KG1 (cell line): ENCODE results near the gene HCN4.
"Not testable (repeated sequence)": the region's sequence is repeated elsewhere in the genome, so short reads cannot be mapped to it uniquely, and the experiment has no call there.

Source experiments
- DNase-seq: peaks from one replicate; lab custom pipeline; 2025; lab: John Stamatoyannopoulos, UW

The HCN4 gene

DNA sequence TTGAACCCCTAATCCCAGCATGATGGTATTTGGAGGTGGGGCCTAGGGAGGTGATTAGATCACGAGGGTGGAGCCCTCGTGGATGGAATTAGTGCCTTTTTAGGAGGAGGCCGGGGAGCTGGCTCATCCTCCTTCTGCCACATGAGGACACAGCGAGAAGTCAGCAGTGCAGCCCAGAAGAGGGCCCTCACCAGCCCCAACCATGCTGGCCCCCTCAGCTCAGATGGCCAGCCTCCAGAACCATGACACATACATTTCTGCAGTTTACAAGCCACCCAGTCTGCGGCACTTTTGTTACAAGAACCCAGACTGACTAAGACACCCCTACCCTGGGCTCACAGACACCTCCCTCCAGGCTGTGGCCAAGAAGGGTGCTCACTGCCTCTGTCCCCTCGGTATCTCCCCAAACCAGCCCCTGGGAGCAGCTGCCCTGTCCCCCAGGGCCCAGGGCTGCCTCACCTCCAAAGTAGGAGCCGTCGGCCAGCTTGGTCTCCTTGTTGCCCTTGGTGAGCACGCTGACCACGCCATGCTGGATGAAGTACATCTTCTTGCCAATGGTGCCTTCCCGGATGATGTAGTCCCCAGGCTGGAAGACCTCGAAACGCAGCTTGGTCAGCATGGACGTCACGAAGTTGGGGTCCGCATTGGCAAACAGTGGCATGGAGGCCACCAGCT, 44.1 kb downstream of the HCN4 start:
- no peak for DNase-seq

DNA sequence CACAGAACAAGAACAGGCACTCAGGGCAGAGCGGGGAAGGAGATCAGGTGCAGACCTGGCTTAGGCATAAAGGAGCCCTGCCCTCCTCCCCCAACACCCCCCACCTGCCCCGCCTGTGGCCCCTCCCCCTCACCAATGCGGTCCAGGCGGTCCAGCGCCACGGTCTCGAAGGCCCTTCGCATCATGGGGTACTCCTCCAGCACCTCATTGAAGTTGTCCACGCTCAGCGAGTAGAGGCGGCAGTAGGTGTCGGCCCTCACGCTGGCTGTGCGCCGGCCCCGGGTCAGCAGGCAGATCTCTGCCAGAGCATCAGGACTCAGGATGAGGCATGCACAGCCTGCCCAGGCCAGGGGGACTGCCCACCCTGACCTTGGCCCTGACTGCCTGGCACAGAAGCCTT, 44.8 kb downstream of the HCN4 start:
- no peak for DNase-seq

DNA sequence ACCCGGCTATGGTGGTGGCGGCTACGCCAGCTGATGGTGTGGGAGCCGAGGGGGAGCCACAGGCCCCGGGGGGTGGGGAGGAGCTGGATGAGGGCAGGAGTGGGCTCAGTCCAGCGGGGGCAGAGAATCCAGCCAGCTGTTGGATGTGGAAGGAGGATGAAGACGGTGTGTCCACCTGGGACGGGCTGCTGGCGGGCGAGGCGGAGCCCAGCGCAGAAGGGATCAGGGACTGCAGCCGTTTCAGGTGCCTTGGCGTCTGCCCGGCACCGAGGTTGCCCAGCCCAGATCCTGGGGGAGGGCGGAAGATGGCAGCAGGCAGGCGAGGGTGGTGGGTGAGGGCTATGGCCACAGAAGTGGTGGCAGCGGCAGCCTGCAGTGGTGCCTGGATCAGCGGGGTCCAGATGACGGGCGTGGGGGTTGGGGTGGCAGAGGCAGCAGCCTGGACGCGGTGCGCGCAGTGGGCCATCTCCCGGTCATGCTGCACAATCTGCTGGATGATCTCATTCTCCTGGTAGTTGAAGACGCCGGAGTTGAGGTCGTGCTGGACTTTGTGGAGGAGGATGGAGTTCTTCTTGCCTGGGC, 45.3 kb downstream of the HCN4 start:
- DNase-seq = no peak

DNA sequence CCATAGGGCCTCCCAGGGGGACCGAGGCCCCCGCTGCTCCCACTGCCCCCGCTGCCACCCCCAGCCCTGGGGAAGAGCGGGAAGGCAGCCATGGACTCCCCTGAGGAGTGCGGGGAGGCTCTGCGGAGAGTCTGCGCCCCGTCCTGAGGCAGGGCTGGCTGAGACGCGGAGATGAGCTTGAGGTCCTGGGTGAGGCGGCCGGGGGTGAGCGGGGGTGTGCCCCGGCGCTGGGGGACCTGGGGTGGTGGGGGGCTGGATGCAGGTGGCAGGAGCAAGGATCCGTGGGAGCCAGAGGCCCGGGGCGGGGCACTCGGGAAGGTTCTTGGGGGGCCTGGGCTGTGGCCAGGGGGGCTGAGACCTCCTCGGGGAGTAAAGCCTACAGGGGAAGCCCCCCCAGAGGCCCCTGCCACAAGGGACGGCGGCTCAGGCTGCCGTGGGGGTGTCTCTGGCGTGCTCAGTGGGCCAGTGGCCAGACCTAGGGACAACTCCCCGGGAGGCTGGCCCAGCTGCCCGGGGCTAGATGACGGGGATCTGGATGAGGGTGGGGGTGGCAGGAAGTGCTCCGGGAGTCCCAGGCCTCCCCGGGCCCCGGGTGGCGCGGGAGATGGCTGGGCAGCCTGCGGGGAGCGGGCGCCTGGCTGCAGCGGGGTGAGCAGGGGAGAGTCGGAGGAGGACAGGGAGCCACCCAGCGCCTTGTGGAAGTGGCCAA, 45.9 kb downstream of the HCN4 start:
- DNase-seq = no peak

DNA sequence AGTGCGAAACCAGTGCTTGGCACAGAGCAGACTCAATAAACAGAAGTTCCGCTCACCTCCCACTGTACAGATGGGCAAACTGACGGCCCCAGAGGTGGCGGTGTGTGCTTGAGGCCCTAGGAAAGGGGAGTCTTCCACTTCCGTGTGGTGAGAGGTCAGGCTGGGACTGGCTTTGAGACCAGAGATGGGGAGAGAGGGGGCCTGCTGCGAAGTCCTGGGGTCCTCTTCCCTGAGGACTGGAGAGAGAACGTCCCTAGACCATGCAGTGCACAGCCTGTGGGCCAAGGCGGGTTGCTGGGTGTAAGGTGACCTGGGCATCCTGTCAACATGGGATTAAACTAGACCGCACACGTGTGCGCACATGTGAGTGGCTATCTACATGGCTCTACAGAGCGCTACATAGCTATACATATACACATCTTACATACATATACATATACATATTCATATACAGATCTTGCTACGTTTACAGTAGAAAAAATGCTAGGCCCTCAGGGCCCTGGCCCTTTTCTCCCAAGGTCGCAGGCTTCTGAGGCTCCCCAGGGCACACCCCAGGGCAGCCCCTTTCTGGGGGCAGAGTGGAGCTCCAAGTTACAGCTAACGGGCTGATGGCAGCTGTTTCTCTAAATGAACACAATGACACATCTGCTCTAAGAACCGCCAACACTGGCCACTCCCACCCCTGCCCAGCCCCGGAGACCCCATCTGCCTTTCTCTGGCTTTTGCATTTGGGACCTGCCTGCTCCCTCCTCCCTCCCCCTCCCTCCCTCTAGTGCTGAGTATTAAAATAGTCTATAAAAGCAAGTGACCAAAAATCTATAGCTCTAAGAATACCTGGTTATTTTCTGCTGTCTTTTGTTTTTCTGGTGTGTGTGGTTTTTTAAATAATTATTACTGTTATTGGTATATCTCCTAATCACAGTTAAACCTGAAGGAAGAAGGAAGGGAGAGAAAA, 47.0 kb downstream of the HCN4 start:
- DNase-seq = no peak

DNA sequence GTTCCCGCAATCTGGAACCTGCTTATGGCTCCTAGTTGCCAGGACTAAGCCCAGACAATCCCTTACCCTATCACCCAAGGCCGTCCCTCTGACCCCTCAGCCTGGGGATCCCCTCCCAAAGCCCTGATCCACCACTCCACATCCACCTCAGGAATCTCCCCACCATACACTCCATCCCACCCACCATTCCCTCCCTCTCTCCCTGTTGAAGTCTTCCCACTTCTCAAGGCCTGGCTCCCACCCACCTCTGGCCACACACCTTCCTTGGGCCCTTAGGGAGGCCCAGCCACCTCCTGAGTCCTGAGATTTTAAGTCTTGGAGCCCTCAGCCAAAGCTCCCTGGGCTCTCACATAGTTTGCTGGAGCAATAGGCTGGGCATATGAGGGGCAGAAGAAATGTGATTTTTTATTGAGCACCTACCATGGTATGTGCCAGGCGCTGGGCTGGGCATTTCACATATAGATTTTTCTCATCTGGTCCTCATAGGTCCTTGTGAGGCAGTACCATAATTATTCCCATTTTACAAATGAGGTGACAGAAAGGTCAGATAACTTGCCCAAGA, 48.1 kb downstream of the HCN4 start:
- DNase-seq = no peak

DNA sequence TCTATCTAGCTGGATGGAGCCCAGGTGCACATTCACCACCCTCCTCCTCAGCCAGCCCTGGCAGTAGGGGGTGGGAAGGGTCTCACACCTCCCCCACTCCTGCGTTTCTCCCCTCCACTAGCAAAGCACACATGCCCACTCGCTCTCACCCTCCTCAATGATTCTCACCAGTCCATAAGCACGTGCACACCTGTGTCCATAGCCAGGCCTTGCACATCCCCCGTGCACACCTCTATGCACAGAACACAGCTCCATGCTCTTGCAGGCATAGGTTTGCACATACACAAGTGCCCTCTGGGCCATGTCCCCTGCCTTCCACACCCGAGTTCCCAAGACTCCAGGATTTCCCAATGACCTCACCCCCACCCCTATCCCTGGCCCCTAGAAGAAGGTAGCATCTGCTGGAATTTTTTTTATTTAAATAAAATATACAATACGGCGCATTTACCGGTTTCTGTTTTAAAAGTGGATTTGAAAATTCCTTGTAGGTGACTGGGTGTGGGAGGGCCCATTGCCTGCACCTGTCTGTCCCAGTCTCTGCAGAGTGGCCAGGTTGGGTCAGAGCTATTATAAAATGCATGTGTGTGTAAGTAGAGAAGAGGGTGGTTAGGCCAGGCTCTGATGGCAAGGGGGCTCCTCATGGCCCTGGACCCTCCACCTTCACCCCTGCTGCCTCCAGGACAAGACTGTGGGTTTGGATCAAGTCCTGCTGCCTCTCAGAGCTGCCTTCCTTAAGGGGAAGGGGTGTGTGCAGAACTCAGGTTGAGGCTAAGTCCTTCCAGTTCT, 49.1 kb downstream of the HCN4 start:
- no peak for DNase-seq

DNA sequence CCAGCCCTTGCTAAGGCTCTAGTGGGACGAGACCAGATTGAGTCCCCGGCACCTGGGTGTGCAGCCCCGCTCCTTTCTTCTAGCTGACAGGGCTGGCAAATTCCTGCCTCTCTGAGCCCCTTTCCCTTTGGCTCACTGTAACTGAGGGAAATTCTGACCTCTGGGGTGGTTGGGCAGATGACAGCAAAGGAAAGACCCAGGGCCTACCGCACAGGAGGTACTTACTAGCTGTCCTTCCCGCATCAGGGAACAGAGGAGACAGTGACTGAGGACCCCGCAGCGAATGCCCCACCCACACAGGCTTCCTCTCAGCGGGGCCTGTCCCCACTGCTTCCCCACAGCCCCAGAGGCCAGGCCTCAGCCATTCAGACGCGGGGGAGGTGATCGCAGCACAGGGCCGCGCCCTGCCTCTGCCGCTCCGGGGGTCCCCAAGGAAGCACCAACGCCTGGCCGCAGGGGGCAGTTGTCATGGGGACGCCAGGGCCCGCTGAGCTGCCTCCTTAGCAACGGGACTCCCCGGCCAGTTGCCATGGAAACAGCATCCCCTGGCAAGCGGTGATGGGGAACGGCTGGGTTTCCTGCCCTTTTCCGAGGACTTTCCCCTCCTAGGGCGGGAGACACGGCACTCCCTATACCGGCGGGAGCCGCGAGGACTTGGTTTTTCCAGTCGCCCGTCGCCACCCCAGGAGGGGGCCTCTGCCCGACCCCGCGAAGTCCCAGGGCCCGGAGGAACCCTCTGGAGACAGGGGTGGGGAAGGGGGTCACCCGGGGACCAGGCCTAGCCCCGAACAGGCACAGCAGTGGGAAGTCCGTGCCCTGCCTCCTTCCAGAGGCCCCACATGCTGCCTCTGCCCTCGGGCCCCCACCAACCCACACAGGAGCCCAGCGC, 50.1 kb downstream of the HCN4 start:
- DNase-seq = no peak

DNA sequence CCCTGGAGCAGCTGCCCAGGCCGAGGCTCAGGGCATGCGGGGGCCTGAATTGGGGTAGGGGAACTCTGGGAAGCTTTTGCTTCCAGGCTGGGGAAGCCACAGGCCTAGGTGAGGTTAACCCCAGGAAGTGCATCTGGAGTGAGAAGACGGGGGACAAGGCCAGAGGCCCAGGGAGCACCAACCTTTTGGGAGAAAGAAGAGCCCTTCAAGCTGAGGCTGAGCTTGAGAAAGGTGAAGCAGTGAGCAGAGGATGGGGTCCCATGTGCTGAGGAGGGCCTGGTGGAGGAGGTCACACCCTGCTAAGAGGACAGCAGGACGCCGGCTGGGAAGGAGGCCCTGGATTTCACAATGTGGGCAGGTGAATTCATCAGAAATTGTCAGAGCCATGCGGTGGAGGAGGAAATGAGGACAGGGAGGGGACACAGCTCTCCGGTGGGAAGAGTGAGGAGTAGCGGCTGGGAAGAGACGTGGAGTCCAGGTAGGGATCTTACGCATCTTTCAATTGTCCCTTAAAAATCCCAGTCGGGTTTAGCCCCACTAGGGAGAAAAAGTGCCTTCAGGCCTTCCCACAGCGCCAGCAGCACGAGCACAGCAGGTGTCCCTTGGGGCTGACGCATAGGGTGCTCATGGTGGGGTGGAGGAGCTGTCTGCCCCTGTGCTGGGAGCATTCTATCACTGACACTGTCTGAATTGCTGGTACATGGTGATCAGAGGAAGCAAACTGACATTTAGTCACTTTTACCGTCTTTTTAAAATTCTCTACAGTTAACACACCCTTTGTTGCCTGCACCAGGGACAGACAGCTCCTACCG, 50.9 kb downstream of the HCN4 start:
- DNase-seq = no peak

DNA sequence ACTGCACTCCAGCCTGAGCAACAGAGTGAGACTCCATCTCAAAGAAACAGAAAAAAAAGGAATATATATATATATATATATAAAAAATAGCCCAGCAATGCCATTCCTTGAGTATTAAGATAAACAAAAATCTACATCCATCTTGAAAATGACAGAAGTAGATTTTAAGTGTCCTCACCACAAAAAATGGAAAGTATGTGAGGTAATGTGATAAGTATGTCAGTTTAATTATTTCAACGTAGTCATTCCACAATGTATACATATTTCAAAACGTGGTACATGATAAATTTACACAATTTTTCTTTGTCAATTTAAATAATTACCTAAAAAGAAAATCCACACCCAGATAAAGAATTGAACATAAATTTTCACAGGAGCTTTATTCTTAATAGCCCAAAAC, 54.9 kb downstream of the HCN4 start:
- DNase-seq = no peak

DNA sequence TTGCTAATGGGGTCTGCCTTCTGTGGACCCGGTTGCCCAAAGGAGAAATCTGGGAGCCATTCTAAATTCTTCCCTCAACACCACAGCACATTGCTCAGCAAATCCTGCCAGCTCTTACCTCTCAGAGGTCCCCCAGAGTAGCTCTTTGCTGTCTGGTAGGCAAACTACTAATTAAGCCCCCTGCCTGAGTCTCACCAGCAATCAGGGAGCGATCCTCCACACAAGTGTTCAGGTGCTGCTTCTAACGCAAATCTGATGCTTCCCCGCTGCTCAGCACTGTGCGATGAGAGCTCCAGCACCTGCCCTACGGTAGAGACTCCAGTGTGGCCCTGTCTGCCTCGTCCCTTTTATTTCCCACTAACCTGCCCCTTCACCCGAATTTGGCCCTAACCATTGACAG, 60.5 kb downstream of the HCN4 start:
- no peak for DNase-seq

DNA sequence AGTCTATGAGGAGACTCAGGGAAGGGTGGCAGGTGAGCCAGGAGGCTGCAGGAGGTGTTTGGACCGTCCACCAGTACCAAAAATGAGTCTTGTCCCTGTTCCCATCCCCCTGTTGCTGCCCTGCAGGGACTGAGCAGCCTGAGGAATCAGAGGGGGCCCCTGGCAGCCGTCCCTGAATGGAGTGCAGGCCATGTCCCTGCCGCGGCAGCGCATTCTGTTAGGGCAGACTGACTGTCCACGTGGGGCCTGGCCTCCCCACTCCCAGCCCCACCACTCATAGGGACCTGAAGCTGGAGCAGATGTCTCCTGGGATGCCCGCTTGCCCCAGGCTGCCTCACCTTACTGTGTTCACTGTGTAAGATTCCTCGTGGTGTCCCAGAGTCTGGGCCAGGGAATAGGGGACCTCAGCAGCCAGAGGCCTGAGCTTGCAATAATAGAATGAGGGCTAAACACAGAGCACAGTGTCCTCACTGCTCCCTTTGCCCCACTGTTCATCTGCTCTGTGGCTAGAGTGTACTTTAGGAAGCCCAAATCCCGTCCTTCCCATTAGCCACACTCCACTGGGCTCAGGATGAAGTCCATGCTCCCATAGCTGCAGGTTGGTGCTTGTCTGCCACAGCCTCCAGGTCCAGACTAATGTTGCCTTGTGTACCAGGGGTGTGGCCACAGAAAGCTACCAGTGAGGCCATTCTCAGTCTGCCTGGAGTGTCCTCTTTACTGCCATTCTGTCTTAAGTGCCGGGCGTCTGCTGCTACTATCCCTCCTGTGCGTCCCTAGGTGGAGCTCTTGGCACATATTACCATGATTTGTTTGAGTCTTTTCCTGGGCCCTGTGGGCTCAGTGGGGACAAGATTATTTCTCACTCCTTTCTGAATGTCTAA, 63.2 kb downstream of the HCN4 start:
- no peak for DNase-seq

DNA sequence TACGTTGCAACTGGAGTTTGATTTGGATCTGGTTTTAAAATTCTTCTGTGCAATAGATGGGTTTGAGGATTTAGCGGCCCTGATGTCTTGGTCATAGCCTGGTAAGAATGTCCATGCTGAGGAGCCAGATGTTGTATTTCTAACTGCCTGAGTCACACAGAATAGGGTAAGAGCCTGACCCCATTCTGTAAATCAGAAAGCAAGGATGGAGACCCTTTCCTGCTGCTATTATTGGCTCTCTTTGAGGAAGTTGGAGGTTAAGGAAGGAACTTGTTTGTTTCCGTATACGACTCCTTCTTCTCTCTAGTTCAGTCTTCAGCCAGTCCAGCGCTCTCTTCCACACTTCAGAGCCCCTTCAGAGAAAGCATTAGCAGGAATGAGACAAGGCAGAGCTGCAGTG, 65.1 kb downstream of the HCN4 start:
- DNase-seq = peak; percentile 11

DNA sequence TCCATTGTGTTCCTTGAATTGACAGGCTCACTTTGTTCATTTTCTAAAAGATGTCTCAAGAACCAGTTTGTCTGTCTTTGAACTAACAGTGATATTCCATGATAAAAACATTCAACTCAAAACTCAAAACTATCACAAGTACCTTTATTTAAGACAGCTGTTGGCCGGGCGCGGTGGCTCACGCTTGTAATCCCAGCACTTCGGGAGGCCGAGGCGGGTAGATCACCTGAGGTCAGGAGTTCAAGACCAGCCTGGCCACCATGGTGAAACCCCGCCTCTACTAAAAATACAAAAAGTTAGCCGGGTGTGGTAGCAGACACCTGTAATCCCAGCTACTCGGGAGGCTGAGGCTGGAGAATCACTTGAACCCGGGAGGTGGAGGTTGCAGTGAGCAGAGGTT, 68.5 kb downstream of the HCN4 start:
- DNase-seq = not testable (repeated sequence)

DNA sequence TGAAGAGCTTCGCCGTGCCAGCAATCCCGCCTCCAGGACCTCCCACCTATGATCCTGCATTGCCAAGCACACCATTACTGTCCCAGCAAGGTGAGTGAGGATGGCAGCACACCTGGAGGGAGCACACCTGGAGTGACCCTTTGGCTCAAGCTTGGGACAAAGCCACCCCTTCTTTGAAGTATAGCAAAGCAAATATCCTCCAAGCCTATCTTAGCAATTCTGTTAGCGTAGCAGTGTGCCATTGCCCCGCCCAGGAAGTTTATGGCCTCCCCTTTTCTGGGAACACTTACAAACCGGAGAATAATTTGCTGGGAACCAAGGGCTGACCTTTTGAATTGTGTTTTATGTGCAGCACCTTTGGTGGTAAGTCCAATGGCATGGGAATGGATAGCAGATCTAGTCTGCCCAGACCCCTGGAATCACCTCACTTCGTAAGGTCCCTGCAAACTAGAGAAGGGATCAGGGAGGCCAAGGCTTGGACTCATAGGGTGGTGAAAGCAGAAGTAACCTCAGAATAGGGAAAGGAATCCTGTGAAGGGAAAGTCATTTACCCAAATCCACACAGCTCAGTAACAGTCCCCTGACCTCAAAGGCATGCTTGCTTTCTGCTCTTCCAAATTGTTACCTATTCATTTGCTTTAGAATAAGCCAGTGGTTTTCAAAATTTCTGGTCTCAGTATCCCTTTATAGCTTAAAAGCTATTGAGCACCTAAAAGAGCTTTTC, 70.1 kb downstream of the HCN4 start:
- DNase-seq = no peak

DNA sequence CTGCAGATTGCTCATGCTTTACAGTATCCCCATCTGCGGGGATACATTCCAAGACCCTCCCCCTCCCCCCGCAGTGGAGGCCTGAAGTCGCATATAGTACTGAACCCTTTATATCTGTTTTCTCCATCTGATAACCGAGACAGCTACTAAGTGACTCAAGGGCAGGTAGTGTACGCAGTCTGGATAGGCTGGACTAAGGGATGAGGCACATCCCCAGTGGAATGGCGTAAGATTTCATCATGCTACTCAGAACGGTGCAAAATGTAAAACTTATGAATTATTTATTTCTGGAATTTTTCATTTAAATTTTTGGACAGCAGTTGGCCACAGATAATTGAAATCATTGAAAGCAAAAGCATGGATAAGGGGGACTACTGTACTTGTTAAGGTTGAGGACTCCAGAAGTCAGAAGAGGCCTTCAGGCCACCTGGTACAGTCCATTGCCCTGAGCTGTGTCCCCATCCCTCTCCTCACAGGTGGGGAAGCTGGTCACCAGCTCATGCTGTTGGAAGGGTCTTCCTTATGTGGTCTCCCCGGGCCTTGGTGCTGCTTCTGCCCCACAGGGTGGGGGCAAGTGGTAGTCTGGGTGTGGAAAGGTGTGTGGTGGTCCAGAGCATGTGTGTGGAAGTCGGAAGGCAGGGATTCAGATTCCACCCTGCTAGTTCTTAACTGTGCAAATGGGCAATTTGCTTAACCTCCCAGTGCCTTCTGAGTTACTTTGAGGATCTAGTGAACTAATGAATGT, 72.0 kb downstream of the HCN4 start:
- DNase-seq = no peak
